Stimulated activated CD4-positive, alpha-beta T cell treated with anti-CD3 and anti-CD28 coated beads, Interleukin-1b, Interleukin-23, amount 100 ng/mL, for 48 hours (primary cell): ENCODE data around the gene CST1.
"Not testable (repeated sequence)": the region's sequence is repeated elsewhere in the genome, so short reads cannot be mapped to it uniquely, and the experiment has no call there.

Experiments used
- DNase-seq: peaks from one replicate; pipeline ENCODE4 v3.0.0-alpha.2; 2020

CST1 gene

DNA sequence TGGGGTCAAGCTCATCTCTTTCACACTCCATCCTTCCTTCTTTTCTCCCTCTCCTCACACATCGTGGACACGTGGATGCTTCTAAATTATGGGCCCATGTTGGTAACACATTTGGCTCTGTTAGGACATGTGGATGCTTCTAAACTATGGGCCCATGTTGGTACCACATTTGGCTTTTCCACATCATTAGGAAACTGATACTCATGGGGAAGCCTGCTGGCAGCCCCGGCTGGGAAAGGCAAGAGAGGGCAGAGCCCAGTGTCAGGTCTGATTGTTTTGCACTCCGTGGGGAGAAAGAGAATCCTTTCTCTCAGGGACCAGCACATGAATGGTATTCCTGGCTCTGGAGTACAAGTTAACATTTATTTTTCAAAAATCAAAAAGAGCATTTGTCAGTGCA is 4.0 kb upstream of the CST1 start:
- DNase-seq = no peak

DNA sequence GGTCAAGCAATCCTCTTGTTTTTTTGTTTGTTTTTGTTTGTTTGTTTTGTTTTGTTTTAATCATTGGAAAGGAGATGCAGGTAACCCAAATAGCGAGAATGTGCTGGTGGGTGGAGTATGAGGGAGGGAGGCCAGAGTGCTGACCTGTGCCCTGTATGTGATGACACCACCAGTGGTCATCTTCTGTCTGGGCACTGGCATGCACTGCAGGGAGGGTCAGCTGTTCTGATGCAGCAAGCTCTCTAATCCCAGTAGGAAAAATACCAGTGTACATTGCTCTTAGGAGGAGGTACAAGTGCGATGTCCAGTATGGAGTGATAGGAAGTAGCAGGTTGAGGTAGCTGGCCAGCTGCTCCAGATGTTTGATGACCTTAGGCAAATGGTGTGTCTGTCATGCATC is 2.9 kb upstream of the CST1 start:
- DNase-seq = no peak

DNA sequence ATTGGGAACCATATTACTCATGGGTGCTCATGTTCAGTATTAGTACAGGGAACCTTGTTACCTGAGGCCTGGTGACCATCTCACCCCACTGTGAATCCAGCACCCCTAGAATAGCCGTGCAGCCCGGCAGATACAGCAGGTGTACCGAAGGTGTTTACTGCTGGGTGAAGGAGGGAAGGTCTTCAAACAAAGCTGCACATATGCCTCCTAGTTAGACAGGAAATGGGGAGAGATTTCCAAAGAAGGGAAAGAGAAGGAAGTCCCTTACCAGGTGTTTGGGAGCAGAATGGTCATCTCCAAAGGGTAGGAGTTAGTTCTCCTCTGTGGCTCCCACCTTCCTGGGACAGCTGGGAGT is 2.4 kb upstream of the CST1 start:
- no peak for DNase-seq

DNA sequence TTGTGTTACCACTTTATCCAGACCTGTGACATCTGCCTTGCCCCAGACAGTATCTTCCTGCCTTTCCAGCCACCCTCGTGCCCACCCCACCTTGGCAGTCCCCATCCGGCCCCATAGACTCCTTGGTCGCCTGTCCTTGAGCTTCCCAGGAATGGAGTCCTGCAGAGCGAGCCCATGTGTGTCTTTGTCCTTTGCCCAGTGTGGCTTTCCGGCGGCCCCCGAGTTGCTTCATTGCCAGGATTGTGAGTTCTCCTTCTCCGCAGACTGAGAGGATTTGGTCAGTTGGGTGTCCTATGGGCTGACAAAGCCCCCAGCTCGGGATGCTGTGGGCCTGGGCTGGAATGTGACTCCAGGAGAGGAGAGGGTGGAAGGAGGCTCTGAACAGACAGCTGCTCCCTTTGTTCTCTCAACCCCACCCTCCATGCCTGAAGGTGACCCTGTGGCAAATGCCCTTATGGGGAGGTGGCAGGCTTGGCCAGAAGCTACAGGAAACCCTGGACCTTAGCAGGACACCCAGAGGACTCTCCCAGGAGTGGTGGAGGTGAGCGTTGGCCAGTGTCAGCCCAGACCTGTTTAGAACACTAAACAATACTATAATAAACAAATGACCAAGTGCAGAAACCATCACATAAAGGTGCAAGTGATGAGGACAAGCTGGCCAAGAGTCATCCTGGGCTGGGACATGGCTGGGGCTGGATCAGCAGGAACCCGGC is 1.9 kb upstream of the CST1 start:
- DNase-seq = no peak

DNA sequence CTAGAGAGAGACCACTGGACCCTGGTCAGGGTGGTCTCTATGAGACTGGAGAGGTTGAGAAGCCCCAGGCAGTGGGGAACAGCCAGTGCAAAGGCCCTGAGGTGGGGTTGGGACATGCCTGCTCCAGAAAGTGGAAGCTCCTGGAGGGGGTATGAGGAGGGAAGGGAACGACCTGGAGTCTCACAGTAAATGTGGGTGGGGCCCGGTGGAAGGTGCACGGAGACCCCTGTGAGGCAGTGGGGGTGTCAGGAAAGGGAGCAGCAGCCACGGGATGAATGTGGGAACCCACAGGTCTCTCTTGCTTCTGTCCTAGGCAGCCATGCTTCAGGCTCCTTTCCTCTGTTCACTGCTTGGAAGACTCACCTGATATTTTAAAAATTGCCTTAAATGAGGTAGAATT is 1.3 kb upstream of the CST1 start:
- DNase-seq = no peak

DNA sequence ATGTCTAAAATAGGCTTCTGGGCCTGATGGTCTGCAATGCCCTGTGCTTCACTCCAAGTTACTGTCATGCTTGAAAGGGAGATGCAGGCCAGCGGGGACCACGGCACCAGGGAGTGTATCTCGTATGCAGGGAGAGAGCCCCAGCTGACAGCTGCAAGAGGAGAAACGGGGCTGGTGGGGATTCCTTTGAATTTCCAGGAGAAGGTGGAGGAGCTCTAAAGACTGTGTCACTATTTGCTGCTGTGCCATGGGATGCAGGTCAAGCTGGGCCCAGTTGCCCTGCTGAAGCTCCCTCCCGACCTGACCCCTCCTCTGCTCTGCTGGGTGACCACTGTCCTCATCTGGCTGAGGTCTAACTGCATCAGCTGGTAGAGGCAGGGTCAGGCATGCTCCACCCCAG is 989 bp downstream of the CST1 start:
- DNase-seq = no peak

DNA sequence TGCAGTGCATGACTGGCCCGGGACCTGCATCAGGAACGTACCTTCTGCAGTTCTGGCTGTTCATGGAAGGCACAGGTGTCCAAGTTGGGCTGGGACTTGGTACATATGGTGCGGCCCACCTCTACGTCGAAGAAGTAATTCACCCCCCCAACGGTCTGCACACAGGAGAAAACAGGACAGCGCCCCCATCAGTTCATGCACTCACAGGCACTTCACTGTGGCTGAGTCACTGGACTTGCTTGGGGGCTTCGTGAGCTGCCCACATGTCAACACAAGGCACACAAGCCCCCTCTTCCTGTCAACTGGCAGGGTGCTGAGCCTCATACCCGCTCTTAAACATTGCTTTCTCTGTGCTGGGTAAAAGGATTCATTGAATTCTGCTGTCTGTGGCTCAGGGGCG is 1.8 kb downstream of the CST1 start:
- DNase-seq = not testable (repeated sequence)

DNA sequence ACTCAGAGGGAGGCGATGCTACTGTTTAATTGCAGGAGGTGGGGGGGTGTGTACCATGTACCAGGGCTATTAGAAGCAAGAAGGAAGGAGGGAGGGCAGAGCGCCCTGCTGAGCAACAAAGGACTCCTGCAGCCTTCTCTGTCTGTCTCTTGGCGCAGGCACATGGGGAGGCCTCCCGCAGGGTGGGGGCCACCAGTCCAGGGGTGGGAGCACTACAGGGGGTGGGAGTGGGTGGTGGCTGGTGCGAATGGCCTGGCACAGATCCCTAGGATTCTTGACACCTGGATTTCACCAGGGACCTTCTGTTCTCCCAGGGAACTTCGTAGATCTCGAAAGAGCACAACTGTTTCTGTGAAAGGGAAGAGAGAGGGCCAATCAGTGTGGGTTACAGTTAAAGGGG is 3.2 kb downstream of the CST1 start:
- DNase-seq = not testable (repeated sequence)

DNA sequence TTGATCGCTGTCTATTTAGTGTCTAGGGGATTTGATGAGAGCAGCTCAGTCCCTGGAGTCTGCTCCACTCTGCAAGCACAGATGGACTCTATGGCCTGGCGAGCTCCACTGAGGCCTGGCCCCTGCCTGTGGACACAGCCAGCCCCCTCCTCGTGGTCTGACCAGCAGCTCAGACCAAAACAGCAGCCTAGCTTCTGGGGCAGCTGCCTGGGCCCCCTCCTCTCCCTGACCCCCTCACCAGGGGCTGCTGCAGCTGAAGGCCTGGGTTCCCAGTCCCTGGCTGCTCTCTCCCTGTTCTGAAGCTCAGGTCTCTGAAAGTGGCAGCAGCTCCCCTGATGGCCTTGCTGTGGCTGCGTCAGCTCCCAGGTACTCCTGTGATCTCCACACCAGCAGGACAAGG is 3.6 kb downstream of the CST1 start:
- not testable (repeated sequence) for DNase-seq

DNA sequence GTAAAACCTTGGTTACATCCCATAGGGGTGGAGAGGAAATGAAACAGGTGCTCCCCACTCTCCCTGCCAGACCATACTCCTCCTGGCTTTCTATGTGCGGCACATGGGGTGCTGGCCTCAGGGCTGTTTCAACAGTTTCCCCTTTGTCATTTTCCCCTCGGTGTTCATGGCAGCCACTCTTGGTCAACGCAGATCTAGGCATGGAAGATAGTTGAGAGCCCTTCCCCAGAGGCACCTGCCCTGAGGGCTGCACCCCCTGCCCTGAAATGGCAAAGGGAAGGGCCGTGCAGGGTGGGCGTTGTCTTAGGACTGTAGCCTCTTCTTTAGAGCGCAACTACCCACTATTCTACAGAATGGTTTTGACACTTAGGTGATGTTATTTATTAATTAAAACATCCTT is 4.4 kb downstream of the CST1 start:
- no peak for DNase-seq

DNA sequence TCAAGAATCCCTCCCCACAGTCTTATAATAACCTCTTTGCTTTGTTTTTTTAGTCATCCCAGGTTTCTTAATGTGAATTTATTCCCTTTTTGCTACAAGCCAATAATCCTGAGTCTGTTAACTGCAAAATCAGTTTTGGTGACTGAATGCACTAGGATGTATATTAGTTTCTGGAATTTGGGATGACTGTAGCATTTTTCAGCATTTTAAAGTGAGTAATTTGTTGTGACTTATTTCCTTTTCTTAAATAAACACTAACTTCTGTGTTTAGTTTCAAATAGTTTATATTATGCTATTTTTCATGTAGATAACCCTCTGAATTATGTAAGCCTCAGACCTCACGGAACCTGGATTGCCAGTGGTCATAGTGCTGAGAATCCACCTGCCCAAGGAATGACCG is 5.5 kb downstream of the CST1 start:
- DNase-seq = no peak

DNA sequence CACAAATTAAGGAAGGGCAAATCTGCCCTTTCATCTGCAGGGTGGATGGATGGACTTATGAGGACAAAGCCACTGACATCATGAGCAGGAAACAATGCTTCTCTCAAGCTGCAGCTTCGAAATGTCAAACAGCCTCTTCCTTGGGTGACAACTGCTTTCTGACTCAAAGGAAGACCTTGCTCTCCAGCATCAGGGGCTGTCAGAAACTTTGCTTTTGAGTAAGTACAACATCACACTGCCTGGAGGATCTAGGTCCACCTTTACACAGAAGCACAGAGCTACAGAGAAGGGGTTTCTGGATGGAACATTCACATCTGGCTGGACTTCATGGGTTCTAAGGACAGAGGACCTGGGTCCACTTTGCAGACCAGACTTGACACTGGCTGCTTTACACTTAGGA is 5.9 kb downstream of the CST1 start:
- DNase-seq = no peak

DNA sequence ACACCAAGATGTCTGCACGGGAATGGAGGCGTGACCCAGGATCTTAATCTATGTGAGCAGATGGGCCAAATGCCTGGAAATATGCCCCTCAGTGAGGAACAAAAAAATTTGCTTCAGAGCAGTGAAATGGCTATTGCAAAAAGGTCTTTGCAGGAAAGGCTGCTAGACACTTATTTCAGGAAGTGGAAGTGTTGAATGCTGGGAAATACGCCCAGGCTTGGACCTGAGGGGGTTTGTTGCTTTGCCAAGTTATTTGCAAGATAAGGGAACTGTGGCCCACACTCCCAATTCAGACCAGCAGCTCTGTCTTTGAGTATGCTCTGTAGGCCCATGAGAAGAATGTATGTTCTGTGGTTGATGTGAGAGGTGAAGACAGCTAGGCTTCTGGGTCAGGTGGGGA is 15.3 kb downstream of the CST1 start:
- DNase-seq = not testable (repeated sequence)

DNA sequence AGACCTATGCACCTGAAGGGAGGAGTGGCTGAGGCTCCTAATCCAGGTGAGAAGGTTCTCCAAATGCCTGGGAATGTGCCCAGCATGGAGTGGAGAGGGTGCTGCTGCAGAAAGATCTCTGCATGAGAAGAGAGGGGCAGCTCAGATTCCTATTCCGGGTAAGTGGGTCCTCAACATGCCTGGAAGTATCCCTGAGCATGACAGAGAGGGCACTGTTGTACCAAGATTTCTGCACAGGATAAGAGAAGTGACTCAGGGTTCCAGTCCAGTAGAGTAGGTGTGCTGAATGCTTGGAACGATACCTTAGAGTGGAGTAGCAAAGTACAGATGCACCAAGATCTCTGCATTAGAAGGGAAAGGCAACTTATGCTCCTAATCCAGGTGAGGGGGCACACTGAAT is 15.8 kb downstream of the CST1 start:
- DNase-seq = not testable (repeated sequence)

DNA sequence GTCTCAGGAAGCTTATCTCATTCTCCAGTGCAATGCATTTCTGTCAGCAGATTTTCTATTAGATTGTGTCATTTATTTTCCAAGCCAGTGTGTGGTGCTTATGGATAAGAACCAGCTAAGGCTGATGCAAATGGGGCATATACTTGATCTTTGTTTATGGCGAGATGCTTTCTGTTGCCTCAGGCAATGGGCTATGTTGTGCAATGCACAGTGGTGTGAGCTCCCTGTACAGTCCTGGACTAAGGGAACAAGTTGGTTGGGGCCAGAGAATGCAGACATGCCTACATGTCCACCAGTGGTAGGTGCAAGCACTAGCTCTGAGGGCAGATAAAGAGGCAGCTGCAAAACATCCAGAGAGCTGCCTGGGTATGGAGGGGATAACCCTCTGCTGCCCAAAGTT is 16.3 kb downstream of the CST1 start:
- DNase-seq = not testable (repeated sequence)

DNA sequence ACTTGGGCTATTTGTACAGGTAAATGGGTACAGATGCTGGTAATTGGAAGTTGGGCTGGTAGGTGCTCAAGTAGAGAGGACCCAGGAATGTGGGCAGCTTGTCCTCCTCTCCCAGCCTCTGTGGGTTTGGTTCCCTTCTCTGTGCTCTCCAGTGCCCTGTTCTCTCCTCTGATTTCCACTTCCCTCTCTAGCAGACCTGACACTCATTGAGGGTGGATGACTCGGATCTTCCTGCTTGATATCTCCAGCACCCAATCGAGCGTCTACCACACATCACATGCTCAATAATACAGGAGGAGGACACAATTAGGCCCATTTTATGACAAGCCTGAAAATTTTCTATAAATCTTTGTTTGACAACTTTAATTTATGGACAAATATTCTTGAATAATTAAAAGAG is 23.7 kb downstream of the CST1 start:
- DNase-seq = no peak

DNA sequence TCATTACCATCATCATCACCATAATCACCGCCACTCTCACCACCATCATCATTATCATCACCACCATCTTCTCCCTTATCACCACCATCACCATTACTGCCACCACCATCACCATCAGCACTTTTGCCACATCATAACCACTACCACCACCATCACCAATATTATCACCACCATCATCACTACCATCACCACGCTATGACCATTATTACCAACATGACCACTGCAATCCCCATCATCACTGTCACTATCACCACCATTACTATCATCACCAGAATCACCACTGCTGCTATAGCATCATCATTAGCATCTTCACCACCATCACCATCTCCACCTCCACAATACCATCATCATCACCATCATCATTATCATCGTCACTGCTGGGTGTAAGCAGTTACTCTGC is 25.6 kb downstream of the CST1 start:
- no peak for DNase-seq

DNA sequence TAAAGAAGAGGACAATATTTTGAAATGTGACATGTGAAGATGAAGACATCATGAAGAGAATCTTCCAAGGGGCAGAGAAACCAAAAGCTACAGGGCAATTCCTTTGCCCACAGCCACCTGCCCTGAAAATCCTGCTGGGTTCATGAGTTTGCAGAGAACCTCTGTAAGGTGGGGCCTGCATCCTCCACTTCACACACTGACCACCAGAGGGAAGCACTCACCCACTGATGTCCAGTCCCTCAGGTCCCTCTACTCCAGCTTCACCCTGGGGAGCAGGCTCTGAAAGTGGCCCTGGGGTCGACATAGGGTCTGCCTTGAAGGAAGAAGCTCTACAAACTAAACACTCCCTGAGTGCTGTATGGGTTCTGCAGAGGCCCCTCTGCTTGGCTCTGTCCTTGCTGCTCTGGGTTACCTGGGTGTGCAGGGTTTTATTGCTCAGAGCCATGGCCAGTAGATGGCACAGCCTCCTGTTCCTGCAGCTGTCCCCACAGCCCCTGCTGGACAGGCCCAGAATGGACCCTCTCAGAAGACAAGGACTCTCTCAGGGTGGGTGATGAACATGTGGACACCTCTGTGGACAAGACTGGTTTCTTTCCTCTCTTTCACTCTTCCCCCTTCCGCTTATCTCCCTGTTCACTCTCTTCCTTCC is 27.0 kb downstream of the CST1 start:
- DNase-seq = peak; percentile 15

DNA sequence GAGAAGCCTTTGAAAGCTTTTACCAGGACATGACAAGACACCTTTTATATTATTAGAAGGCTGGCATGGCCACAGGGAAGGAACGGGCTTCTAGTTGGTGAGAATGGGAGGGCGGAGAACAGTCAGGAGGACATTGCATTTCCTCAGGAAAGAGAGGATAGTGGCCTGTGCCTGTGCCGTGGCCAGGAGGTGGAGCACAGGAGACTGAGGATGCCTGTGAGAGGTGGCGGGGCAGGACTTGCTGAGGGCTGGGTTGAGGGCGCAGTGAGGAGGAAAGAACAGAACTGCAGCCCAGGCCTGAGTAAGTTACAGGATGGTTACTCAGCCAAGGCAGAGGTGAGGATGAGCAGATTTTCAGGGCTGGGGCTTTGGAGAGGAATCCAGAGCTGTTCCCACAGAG is 27.9 kb downstream of the CST1 start:
- DNase-seq = not testable (repeated sequence)

DNA sequence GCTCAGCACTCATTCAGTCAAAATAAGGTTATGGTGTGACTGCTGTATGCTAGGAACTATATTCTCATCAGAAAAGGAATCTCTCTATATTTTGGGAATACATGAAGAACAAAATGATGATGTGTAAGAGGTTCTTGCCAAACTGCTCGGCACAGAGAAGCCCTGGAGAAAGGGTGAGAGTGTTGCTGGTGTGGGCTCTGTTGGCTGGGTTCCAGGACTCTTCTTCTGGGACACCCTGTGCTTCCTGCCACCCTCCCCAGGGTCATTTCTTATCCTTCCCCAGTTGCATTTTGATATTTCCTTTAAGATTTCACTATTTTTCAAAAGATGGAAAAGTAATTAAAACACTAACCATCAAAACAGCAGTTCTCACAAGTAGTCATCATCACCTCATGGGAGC is 28.8 kb downstream of the CST1 start:
- no peak for DNase-seq

DNA sequence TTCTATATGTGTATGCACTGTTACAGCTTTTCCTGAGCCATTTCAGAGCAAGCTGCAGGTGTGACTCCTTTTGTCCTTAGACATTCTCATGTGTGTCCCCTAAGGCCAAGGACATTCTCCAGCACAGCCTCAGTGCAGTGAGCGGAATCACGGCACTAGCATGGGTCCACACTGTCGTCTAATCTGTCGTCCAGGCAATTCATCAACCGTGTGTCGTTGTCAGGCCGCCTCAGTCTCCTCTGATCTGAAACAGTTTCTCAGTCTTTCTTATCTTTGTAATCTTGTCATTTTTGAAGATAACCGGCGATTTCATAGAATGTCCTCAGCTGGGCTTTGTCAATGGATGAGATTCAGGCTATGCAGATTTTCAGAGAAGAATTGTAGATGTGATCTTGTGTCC is 31.4 kb downstream of the CST1 start:
- DNase-seq = not testable (repeated sequence)

DNA sequence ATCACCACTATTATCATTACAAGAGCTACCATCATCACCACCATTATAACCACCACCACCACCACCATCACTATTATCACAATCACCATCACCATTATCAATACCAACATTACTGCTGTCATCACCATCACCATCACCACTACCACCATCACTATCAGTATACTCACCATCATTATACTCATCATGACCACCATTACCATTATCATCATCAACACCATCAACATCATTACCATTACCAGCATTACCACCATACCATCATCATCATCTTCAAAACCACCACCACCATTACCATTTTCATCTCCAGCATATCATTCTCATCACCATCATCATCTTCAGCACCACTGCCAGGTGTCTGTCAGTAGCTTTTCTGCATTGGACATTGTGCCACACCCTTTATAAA is 39.0 kb downstream of the CST1 start:
- not testable (repeated sequence) for DNase-seq

DNA sequence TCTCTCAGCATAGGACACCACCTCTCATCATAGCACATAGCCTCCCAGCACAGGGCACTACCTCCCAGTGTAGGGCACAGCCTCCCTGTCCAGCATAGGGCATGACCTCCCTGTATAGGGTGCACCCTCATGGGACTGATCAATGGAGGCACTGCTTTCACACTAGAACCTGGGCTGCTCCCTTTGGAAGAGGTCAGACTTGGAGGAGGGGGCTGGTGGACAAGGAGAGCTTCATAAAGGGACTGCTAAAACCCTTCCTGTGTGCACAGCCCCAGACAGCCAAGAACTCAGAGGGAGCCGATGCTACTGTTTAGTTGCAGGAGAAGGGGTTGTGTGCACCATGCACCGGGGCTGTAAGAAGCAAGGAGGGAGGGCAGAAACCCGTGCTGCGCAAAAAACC is 40.0 kb downstream of the CST1 start:
- no peak for DNase-seq

DNA sequence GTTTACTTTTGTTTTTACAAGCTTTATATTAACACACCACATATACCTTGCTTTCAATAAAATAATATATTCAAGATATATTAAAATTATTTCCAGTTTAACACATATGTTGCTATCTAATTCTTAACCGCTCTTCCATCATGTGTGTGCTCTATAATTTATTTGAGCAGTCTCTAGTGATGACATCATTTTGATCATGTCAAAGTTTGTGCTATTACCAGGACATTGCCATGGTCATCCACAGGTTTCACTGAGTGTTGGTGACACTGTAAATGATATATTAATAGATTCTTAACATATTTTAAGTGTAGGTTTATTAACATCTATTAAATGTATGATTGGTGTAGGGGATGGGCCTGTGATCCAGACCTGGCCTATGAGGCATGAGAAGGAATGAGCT is 44.8 kb downstream of the CST1 start:
- DNase-seq = no peak

DNA sequence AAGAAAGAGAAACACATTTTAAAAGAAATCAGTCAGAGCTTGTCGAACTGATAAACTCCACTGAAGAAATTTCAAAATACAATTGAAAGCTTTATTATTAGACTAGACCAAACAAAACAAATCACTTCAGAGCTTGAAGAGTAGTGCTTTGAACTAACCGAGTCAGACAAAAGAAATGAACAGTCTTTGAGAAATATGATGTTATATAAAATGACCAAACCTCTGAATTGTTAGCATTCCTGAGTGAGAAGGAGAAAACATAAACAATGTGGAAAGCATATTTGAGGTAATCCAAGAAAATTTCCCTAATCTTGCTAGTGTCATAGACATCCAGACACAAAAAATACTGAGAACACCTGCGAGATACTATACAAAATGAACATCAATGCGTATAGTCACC is 48.7 kb downstream of the CST1 start:
- no peak for DNase-seq
